H7 (cell line): ENCODE results near the gene WIZ. TPM values are rescaled to one million over a fixed set of nuclear protein-coding genes. Genes with fewer than 3 reads are reported as not detected.

Experiments used
- DNase-seq: peaks from one replicate; pipeline ENCODE4 v3.0.0; 2012
- H3K27me3 ChIP-seq: 2 replicates; pipeline ENCODE4 v1.6.0; 2011; ENCODE audit warnings: mild to moderate bottlenecking, low read length; ENCODE audit not compliant: control insufficient read depth, insufficient read depth
- H3K36me3 ChIP-seq: replicated peaks from 2 replicates; pipeline ENCODE4 v1.5.1; 2011; ENCODE audit warnings: low read length; ENCODE audit not compliant: control insufficient read depth, insufficient read depth
- H3K4me3 ChIP-seq: 2 replicates; pipeline ENCODE4 v1.5.1; 2011; ENCODE audit warnings: low read depth, mild to moderate bottlenecking, control low read depth, low read length, moderate library complexity; ENCODE audit not compliant: insufficient read depth
- total RNA-seq: library from RNA; depleted of rRNA; stranded (reverse); fragments of >200 nt; shearing (Covaris generic); gene quantifications from 2 replicates; pipeline ENCODE4 v1.2.3, GENCODE V29; 2014

The WIZ gene
- total RNA-seq, 1 experiment from 2014 or later = 17.6 TPM

- H3K4me3 ChIP-seq = no peak overlapping the region
- H3K36me3 ChIP-seq = no peaks in the 10 kb centered on the region
- DNase-seq = no peak
- peaks cover 64% of the 10 kb centered on the region for H3K27me3 ChIP-seq
Measured at GRCh38 chr19:15455996-15456395, 6.2 kb upstream of the WIZ start.

DNA sequence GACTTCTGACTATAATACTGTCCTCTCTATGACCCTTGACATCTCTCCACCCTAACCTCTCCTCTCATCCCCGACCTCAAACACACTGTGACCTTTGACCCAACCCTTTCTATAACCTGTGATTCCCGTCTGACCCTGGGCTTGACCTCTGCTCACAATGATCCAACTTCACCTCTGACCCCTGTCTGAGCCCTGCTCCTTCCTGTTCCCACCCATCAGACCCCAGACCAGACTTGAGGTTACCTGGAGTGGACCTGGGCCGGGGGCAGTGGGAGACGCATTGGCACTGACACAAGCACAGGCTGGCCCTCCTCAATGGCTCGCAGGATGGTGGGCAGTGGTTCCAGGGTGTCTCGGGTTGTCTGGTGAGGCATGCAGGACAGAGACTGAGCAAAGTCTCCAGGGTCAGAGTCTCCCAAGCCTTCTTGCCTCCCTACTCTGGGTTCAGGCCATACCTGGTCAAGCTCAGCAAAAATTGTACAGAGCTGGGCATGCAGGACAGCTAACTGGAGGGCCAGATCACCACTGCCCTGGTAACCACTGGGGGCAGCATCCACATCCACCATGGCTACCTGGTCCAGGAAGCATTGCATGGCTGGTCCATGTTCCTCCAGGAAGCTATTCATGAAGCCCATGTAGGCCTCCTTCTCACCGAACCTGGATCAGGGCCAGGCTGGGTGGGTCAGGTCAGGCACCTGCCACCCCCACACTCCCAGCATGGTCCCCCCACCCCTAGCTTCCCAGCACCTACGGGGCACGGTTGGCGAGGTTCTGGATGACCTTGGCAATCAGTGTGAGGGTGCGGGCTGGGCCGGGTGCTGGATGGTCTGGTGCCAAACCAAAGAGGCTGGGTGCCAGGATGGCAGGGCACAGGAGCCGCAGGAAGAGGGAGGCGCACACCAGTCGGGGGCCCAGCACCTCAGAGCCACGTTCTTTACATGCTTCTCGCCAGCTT lies 4.4 kb upstream of the WIZ start:
- no peak for DNase-seq
- no peaks in the 10 kb centered on the region for H3K36me3 ChIP-seq
- H3K4me3 ChIP-seq = no peak overlapping the region
- peaks cover 60% of the 10 kb centered on the region for H3K27me3 ChIP-seq

DNA sequence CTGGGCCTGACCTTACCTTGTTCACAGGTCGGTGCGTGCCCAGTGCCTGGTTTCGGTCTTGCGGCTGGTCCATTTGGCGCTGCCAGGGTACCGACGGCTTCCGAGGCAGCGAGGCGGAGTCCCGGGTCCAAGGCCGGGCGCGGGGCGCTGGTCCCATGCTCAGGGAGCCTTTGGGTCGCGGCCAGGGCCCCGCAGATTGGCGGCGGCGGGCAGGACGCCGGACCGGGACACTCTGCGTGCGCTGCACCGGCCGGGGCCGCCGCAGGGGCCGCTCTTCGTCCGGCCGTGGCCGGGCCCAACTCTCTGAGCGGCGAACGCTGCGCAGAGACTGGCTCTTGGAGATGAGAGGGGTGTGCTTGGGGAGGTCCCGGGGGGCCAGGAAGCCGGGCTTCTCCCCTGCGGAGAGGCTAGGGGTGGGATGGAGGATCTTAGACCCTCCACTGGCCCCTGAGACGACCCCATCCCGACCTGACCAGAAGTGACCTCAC lies 3.4 kb upstream of the WIZ start:
- Histone ChIP-seq H3K36me3 (no peaks in the 10 kb centered on the region), H3K4me3 (peak overlapping the region; percentile 50), H3K27me3 (peaks cover 57% of the 10 kb centered on the region)
- peak; percentile 91 for DNase-seq

GRCh38 chr19:15452111-15453047 lies 2.6 kb upstream of the WIZ start:
- peak overlapping the region; percentile 50 for H3K4me3 ChIP-seq
- H3K27me3 ChIP-seq = peaks cover 50% of the 10 kb centered on the region
- peak; percentile 100 for DNase-seq
- H3K36me3 ChIP-seq = no peaks in the 10 kb centered on the region

- Histone ChIP-seq H3K27me3 (peaks cover 34% of the 10 kb centered on the region), H3K4me3 (peak overlapping the region; percentile 30; the same call in 1 of the 2 replicates), H3K36me3 (no peaks in the 10 kb centered on the region)
- no peak for DNase-seq
Measured at GRCh38 chr19:15450528-15450890, 753 bp upstream of the WIZ start.

GRCh38 chr19:15448778-15449619 lies 757 bp downstream of the WIZ start:
- Histone ChIP-seq H3K4me3 (peak overlapping the region; percentile 72), H3K36me3 (no peaks in the 10 kb centered on the region), H3K27me3 (peaks cover 20% of the 10 kb centered on the region)
- peak; percentile 90 for DNase-seq

GRCh38 chr19:15448044-15448777 lies 1.5 kb downstream of the WIZ start:
- no peak for DNase-seq
- H3K36me3 ChIP-seq = no peaks in the 10 kb centered on the region
- no peak overlapping the region for H3K4me3 ChIP-seq

DNA sequence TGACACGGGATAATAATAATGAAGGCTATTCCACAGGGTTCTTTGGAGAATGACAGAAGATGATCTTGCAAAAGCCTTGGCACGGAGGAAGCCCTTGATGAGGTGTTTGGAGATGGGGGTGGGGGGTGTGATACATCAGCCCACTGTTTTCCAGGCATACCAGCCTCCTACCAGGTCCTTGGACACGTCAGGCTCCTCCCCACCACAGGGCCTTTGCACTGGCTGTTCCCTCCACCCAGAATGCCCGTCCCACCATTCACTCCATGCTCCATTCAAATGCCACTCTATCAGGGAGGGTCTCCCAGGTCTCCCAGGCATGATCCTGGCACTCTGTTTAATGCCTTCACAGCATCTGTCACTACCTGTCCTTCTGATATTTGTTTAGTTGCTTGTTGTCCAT lies 2.7 kb downstream of the WIZ start:
- no peak overlapping the region for H3K4me3 ChIP-seq
- no peaks in the 10 kb centered on the region for H3K36me3 ChIP-seq
- H3K27me3 ChIP-seq = peaks cover 5% of the 10 kb centered on the region; the same call in 1 of the 2 replicates
- no peak for DNase-seq

More at GRCh38 chr19:15448044-15448777, 1.5 kb downstream of the WIZ start:
- peaks cover 12% of the 10 kb centered on the region; the same call in 1 of the 2 replicates for H3K27me3 ChIP-seq

GRCh38 chr19:15445807-15446376 lies 3.9 kb downstream of the WIZ start:
- Histone ChIP-seq H3K27me3 (peaks cover 5% of the 10 kb centered on the region; the same call in 1 of the 2 replicates), H3K36me3 (no peaks in the 10 kb centered on the region), H3K4me3 (no peak overlapping the region)
- DNase-seq = no peak

DNA sequence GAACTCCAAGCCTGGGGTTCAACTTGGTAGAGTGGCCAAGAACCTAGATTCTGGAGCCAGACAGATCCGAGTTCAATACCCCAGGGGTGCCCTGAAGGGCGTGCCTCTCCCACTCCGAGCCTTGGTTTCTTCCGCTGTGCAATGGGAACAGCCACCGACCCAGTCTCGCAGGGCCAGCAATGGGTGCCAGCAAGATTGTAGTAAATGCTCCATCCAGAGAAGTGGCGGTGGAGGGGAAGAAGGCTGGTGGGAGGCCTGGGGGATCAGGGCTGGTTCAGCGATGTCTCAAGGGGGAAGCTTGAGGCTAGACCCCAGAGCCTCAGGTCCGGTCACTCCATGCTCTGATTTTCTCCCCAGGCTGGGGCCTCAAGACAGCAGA lies 4.5 kb downstream of the WIZ start:
- peaks cover 5% of the 10 kb centered on the region; the same call in 1 of the 2 replicates for H3K27me3 ChIP-seq
- DNase-seq = no peak
- H3K36me3 ChIP-seq = no peaks in the 10 kb centered on the region
- H3K4me3 ChIP-seq = no peak overlapping the region

DNA sequence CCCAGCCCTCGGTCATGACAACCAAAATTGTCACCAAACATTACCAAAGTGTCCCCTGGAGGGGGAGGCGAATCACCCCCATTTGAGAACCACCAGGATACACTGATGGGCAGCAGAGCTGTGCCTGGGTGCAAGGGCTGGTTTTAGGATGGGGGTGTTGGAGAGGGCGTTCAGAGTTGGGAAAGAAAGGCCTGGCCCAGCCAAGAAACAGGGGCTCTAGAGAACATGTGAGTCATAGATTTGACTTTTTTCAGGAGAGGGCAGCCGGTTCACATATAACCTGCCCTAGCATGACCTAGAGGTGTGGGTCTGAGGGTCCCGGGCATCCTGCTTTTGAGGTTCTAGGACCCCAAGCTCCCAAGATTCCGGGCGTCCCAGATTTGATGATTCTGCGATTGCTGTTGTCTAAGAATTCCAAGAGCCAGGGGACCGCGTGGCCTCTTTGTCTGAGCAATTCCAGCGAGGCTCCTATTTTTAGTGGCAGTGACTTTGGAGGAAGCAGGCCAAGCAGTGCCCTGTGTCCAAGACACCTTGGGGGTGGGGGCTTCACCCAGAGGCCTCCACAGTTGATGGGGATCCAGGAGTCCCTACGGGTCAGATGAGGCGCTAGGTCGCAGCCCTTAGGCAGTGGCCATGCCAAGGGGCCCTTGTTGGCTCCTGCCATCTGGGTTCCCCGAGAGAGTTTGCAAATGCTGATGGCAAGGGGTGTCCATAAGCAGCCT lies 5.1 kb downstream of the WIZ start:
- Histone ChIP-seq H3K36me3 (no peaks in the 10 kb centered on the region), H3K4me3 (no peak overlapping the region), H3K27me3 (peaks cover 5% of the 10 kb centered on the region; the same call in 1 of the 2 replicates)
- no peak for DNase-seq

DNA sequence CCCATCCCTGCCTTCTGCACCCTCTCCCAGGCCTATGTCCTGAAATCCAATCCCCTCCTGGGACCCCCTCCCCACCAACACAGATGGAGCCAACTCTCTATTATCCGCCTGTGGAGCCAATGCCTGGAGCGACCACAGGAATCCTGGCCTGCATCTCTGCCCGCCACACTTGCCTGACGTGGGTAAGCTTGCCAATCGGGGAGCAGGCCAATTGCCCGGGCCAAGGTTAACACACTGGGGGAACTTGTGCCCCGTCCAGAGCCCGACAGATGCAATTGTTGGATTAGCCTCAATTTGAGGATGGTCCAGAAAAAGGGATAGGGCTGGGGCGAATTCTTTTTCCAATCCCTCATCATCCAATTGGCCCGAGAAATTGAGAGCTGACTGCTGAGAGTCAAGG lies 5.9 kb downstream of the WIZ start:
- H3K36me3 ChIP-seq = no peaks in the 10 kb centered on the region
- no peak overlapping the region for H3K4me3 ChIP-seq
- H3K27me3 ChIP-seq = peaks cover 3% of the 10 kb centered on the region; the same call in 1 of the 2 replicates
- no peak for DNase-seq
